Measurements from ENCODE around the gene CLTA. TPM values are rescaled to one million over a fixed set of nuclear protein-coding genes. Genes with fewer than 3 reads are reported as not detected.

Gene CLTA
- total RNA-seq, 1 donor from 2014 or later, result 175 TPM

DNA sequence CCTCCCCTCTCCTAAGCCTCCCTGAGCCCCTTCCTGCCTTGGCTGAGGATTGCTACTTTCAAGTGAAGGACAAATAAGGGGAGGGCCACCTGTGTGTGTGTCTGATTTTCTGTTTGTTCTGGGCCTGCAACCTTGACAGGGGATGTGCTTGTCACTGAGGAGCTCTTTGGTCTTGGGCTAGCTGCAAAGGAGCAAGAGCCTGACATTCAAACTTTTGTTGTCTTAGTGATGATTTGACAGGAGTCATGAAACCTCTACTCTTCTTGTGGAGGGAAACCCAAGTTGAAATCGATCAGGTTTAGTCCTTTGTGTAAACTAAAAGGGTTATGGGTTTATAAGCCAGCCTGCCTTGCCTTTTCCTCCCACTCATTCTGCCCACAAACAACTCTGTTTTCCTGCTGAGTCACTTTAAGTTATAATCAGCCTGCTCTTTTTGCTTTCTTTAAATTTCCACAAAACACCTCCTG is 16.9 kb downstream of the CLTA start:
- H3K4me3 Mint-ChIP-seq, result peak overlapping the region; percentile 60
- H3K4me1 Mint-ChIP-seq (ENCODE audit: low read depth), result peaks cover 56% of the 10 kb centered on the region
- DNase-seq (ENCODE audit: low spot score), result no peak
- H3K27me3 Mint-ChIP-seq (ENCODE audit: insufficient read depth), result no peaks in the 10 kb centered on the region
- intact Hi-C loops (cut with micrococcal nuclease), result loop anchor here (1.0 kb wide), 2 partner anchors 10 to 17 kb away; partner anchors contain the start of gene CLTA
- peak overlapping the region; percentile 80 for H3K27ac Mint-ChIP-seq
- no peaks in the 10 kb centered on the region for H3K9me3 Mint-ChIP-seq
- H3K36me3 Mint-ChIP-seq (ENCODE audit: low read depth), result peaks cover 72% of the 10 kb centered on the region

DNA sequence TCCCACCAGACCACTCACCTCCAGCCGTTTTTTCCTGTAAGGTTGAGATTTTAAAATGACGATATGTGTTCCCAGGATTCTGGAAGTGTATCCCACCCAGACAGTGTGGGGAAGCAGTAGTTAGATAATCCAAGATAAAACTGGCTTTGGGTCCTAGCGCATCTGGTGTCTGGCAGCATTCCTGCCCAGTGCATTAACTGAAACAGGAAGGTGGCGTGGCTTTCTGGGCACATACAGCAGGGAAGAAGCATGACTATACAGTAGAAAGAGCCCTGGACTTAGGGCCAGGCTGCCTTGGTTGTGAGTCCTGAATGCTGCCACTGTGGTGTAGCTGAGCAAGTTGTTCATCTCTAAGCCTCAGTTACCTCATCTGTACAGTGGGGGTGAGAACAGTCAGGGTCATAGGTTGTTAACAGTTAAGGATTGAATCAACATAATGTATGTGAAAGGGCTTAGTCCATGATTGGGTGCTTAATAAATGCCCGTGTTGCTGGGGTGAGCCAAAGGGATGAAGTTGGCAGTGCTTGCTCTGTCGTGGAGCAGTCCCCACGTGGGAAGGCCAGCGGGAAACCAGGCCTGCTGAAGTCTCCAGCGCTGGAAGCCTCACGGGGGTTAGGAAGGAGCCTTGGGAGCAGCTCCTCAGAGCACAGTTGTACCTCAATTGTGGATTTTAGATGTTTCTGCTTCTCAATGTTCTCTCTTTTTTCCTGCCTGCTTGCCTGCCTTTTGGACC is 18.0 kb downstream of the CLTA start:
- H3K4me1 Mint-ChIP-seq (ENCODE audit: low read depth), result peaks cover 60% of the 10 kb centered on the region
- intact Hi-C loops (cut with micrococcal nuclease), result no loop called here

DNA sequence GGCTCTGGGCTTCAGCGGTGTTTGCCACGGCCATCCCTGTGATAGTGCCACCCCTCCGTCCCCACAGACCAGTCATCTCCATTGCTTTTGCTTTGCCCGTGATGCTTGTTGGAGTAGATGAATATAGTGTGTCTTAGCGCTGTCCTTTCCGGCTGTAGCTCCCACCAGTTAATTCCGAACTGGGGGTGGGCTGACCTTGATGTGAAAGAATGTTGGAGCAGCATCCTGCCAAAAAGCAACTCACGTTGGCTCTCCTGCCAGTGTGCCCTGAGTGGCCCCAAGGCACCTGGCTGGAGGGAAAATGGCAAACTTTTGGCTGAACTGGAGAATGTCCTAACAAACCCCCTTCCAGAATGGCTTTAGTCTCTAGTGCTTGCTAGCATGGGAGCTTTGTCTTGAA is 20.0 kb downstream of the CLTA start:
- Mint-ChIP-seq H3K4me1 (ENCODE audit: low read depth) (peaks cover 50% of the 10 kb centered on the region), H3K36me3 (ENCODE audit: low read depth) (peaks cover 57% of the 10 kb centered on the region), H3K9me3 (no peaks in the 10 kb centered on the region), H3K4me3 (no peak overlapping the region), H3K27me3 (ENCODE audit: insufficient read depth) (no peaks in the 10 kb centered on the region), H3K27ac (no peak overlapping the region)
- DNase-seq (ENCODE audit: low spot score), result no peak
- intact Hi-C loops (cut with micrococcal nuclease), result loop anchor here (10.0 kb wide), 1 partner anchor 364 kb away; the partner anchor contains the start of gene MELK

More for the DNA sequence above, 18.0 kb downstream of the CLTA start:
- Mint-ChIP-seq H3K36me3 (ENCODE audit: low read depth) (peaks cover 68% of the 10 kb centered on the region), H3K4me3 (no peak overlapping the region), H3K27ac (peak overlapping the region; percentile 80), H3K9me3 (no peaks in the 10 kb centered on the region), H3K27me3 (ENCODE audit: insufficient read depth) (no peaks in the 10 kb centered on the region)
- no peak for DNase-seq (ENCODE audit: low spot score)

DNA sequence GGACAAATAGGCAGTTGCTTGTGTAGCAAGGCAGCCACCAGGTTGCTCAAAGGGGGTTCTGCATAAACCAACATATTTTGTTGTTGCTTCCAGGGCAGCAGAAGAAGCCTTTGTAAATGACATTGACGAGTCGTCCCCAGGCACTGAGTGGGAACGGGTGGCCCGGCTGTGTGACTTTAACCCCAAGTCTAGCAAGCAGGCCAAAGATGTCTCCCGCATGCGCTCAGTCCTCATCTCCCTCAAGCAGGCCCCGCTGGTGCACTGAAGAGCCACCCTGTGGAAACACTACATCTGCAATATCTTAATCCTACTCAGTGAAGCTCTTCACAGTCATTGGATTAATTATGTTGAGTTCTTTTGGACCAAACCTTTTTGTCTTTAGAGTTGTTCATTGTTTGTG is 20.8 kb downstream of the CLTA start:
- Mint-ChIP-seq H3K9me3 (no peaks in the 10 kb centered on the region), H3K4me1 (ENCODE audit: low read depth) (peaks cover 48% of the 10 kb centered on the region), H3K27me3 (ENCODE audit: insufficient read depth) (no peaks in the 10 kb centered on the region), H3K4me3 (no peak overlapping the region), H3K27ac (no peak overlapping the region), H3K36me3 (ENCODE audit: low read depth) (peaks cover 57% of the 10 kb centered on the region)
- DNase-seq (ENCODE audit: low spot score), result no peak
- intact Hi-C loops (cut with micrococcal nuclease), result loop anchor here (10.0 kb wide), 1 partner anchor 363 kb away; the partner anchor contains the start of gene MELK

DNA sequence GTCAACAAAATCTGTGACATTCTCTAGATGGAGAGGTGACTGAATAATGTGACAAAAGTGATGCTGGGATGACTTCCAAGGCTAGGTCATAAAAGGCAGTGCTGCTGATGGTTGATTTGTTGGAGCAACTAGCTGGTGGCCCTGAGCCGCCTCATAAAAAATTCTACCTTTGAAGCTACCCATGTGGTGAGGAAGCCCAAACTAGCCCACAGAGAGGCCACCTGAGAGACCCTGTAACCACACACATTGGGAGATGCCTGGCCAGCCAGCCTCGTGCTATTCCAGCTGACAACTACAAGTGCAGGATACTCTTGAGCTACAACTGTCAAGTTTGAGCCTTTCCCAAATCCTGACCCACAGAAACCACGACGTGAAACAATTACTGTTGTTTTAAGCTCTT is 22.7 kb downstream of the CLTA start:
- peaks cover 46% of the 10 kb centered on the region for H3K4me1 Mint-ChIP-seq (ENCODE audit: low read depth)
- intact Hi-C loops (cut with micrococcal nuclease), result loop anchor here (10.0 kb wide), 1 partner anchor 361 kb away; the partner anchor contains the start of gene MELK

DNA sequence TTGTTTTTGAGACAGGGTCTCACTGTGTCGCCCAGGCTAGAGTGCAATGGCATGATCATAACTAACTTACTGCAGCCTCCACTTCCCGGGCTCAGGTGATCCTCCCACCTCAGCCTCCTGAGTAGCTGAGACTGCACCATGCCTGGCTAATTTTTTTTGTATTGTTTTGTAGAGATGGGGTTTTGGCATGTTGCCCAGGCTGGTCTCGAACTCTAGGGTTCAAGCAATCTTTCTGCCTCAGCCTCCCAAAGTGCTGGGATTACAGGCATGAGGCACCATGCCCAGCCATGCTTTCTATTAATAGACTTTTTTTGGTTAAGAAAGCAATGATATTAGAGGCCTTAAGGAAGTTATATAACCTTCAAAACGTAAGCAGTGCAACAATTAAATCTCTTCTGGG is 23.3 kb downstream of the CLTA start:
- no peak overlapping the region for H3K27ac Mint-ChIP-seq
- no peaks in the 10 kb centered on the region for H3K9me3 Mint-ChIP-seq
- H3K36me3 Mint-ChIP-seq (ENCODE audit: low read depth), result peaks cover 53% of the 10 kb centered on the region
- peaks cover 46% of the 10 kb centered on the region for H3K4me1 Mint-ChIP-seq (ENCODE audit: low read depth)
- DNase-seq (ENCODE audit: low spot score), result no peak
- H3K4me3 Mint-ChIP-seq, result no peak overlapping the region
- no peaks in the 10 kb centered on the region for H3K27me3 Mint-ChIP-seq (ENCODE audit: insufficient read depth)
- intact Hi-C loops (cut with micrococcal nuclease), result loop anchor here (10.0 kb wide), 1 partner anchor 361 kb away; the partner anchor contains the start of gene MELK

More for the DNA sequence above, 22.7 kb downstream of the CLTA start:
- DNase-seq (ENCODE audit: low spot score), result no peak
- no peaks in the 10 kb centered on the region for H3K27me3 Mint-ChIP-seq (ENCODE audit: insufficient read depth)
- H3K27ac Mint-ChIP-seq, result peak overlapping the region; percentile 77
- no peak overlapping the region for H3K4me3 Mint-ChIP-seq
- peaks cover 53% of the 10 kb centered on the region for H3K36me3 Mint-ChIP-seq (ENCODE audit: low read depth)
- H3K9me3 Mint-ChIP-seq, result no peaks in the 10 kb centered on the region

DNA sequence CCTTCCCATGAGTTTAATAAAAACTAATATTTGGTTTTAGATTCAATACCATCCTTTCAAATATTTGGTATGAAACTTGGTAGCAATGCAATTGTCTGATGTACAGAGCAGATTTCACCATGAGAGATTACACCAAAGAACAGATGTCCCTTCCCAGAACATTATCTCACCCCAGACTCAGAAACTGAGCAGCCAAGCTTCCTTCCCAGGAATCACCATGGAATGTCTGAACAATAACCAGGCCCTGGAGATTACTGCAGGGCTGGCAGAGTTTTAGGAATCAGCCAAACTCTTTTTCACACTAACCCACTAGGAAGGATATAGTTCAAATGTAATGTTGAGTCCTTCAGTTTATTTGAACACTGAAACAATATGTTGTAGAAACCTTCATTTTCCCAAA is 23.9 kb downstream of the CLTA start:
- peaks cover 46% of the 10 kb centered on the region for H3K4me1 Mint-ChIP-seq (ENCODE audit: low read depth)

DNA sequence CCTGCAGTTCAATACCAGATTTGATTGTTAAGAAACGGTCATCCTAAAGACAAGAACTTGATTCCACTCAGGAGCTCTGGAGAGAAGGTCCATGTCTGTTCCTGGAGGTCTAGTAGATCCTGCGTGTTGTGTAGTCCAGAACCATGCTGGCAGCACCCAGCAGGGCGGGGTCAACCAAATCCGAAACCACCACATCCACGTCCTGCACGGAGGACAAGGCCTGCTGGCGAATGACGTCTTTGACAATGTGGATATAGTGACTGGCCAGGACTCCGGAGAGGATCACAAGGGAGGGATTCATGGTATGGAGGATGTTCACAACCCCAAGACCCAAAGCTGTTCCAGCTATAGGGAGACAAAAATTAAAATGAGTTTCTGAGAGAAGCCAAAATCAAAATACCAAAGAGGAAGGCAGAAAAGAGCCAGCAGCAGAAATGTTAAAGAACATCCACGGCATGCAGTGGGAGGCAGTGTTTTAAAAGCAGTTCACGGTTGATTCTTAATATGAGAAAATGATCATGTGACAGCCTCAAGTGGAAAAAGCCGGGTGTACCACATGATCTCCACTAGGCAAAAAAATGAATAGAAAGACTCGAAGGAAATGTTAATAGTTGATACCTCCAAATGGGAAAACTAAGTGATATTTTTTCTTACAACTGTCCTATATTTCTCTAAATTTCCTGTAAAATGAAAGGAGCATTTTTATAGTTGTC is 26.7 kb downstream of the CLTA start:
- peak overlapping the region; percentile 71 for H3K4me3 Mint-ChIP-seq
- no peaks in the 10 kb centered on the region for H3K9me3 Mint-ChIP-seq
- H3K36me3 Mint-ChIP-seq (ENCODE audit: low read depth), result peaks cover 54% of the 10 kb centered on the region
- H3K27me3 Mint-ChIP-seq (ENCODE audit: insufficient read depth), result no peaks in the 10 kb centered on the region
- DNase-seq (ENCODE audit: low spot score), result no peak
- peaks cover 44% of the 10 kb centered on the region for H3K4me1 Mint-ChIP-seq (ENCODE audit: low read depth)
- H3K27ac Mint-ChIP-seq, result peak overlapping the region; percentile 90
- intact Hi-C loops (cut with micrococcal nuclease), result loop anchor here (1.0 to 10.0 kb wide), 3 partner anchors 10 to 357 kb away; partner anchors contain the start of gene MELK

More for the DNA sequence above, 23.9 kb downstream of the CLTA start:
- no peak overlapping the region for H3K27ac Mint-ChIP-seq
- no peaks in the 10 kb centered on the region for H3K27me3 Mint-ChIP-seq (ENCODE audit: insufficient read depth)
- peaks cover 54% of the 10 kb centered on the region for H3K36me3 Mint-ChIP-seq (ENCODE audit: low read depth)
- DNase-seq (ENCODE audit: low spot score), result no peak
- H3K4me3 Mint-ChIP-seq, result no peak overlapping the region
- intact Hi-C loops (cut with micrococcal nuclease), result loop anchor here (10.0 kb wide), 1 partner anchor 360 kb away; the partner anchor contains the start of gene MELK
- no peaks in the 10 kb centered on the region for H3K9me3 Mint-ChIP-seq

DNA sequence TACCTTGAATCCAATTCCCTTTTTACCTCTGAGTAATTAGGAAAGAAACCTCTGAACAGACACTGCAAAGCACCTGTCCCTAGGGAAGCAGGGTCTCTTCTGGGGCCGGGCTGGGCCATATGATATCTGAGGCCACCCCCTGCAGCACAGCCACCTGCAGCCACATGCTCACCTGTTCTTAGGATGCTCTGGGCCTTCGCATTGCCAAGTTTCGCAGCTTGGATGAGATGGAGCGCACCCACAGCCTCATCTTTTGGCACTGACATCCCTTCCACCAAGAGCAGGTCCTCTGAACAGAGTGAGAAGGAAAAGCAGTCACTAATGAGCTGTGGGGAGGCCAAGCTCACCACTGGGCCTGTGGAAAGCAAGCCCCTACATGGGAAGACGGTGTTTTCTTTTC is 27.3 kb downstream of the CLTA start:
- peaks cover 4% of the 10 kb centered on the region for H3K9me3 Mint-ChIP-seq
- no peak for DNase-seq (ENCODE audit: low spot score)
- intact Hi-C loops (cut with micrococcal nuclease), result loop anchor here (10.0 kb wide), 1 partner anchor 357 kb away; the partner anchor contains the start of gene MELK
- peak overlapping the region; percentile 71 for H3K4me3 Mint-ChIP-seq
- H3K4me1 Mint-ChIP-seq (ENCODE audit: low read depth), result peaks cover 42% of the 10 kb centered on the region
- H3K36me3 Mint-ChIP-seq (ENCODE audit: low read depth), result peaks cover 58% of the 10 kb centered on the region
- peak overlapping the region; percentile 90 for H3K27ac Mint-ChIP-seq
- H3K27me3 Mint-ChIP-seq (ENCODE audit: insufficient read depth), result no peaks in the 10 kb centered on the region

DNA sequence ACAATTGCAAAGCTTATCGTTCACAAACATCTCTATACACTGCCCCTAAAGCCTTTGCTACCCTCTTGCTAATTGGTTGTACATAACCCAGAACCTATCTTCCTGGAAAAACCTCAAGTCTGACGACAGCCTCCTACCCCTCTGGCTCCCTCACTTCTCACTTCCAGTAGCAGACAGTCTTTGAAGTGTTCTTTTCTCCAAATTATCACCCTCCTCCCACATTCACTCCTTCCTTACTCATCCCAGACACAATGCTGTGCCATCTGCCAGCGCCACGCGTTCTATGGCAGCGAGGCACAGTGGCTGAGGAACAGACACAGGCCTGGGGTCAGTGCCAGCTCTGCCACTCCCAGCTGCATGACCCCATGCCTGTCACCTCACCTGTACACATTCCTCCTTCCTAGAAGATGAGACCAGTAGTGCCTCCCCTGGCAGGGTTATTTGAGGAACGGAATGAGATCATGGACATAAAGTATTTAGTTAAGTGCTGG is 27.7 kb downstream of the CLTA start:
- Mint-ChIP-seq H3K27me3 (ENCODE audit: insufficient read depth) (no peaks in the 10 kb centered on the region), H3K36me3 (ENCODE audit: low read depth) (peaks cover 59% of the 10 kb centered on the region), H3K4me1 (ENCODE audit: low read depth) (peaks cover 37% of the 10 kb centered on the region), H3K4me3 (peak overlapping the region; percentile 71), H3K9me3 (peaks cover 9% of the 10 kb centered on the region), H3K27ac (peak overlapping the region; percentile 90)
- peak; percentile 17 for DNase-seq (ENCODE audit: low spot score)
- intact Hi-C loops (cut with micrococcal nuclease), result loop anchor here (10.0 kb wide), 1 partner anchor 356 kb away; the partner anchor contains the start of gene MELK

DNA sequence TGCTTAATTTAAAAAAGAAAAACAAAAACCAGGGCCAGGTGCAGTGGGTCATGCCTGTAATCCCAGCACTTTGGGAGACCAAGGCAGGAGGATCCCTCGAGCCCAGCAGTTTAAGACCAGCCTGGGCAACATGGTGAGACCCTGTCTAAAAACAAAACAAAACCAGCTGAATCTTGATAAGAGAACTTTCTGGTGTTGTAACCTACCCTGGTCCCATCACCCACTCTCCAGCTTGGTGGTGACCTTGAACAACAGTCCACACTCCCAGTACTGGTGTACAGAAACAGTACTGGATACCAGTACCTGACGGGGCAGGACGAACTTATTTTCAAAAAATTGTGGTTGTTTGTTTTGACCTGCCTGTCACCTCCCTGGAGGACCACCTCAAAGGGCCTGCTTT is 30.9 kb downstream of the CLTA start:
- intact Hi-C loops (cut with micrococcal nuclease), result no loop called here
- Mint-ChIP-seq H3K9me3 (peaks cover 10% of the 10 kb centered on the region), H3K27me3 (ENCODE audit: insufficient read depth) (no peaks in the 10 kb centered on the region), H3K4me3 (no peak overlapping the region), H3K27ac (no peak overlapping the region), H3K4me1 (ENCODE audit: low read depth) (peaks cover 28% of the 10 kb centered on the region), H3K36me3 (ENCODE audit: low read depth) (peaks cover 58% of the 10 kb centered on the region)
- DNase-seq (ENCODE audit: low spot score), result no peak

DNA sequence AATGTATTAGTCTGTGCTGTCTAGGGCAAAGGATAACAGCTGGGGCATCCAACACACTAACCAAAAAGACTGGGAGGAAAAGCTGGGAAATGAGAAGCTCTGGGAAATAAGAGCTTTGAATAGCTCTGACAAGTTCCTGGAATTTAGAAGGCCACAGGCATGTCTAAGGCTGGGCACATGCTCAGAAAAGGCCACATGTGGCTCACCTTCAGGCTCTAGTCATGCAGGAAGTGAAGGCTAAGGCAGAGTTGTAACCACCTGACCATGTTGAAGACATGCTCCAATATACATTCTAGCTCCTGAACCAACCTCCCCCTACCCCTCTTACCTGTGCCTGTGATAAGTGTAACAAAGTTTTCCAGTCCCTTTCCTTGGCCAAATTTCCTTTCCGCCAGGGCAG is 31.7 kb downstream of the CLTA start:
- H3K4me3 Mint-ChIP-seq, result no peak overlapping the region
- peaks cover 10% of the 10 kb centered on the region for H3K9me3 Mint-ChIP-seq
- no peak overlapping the region for H3K27ac Mint-ChIP-seq
- intact Hi-C loops (cut with micrococcal nuclease), result no loop called here
- DNase-seq (ENCODE audit: low spot score), result no peak
- no peaks in the 10 kb centered on the region for H3K27me3 Mint-ChIP-seq (ENCODE audit: insufficient read depth)
- H3K4me1 Mint-ChIP-seq (ENCODE audit: low read depth), result peaks cover 21% of the 10 kb centered on the region
- H3K36me3 Mint-ChIP-seq (ENCODE audit: low read depth), result peaks cover 56% of the 10 kb centered on the region
